ENCODE measurements around the gene NKX2-3.

The NKX2-3 gene

GRCh38 chr10:99569961-99570360 lies 37.2 kb downstream of the NKX2-3 start:
- TF ChIP-seq TCF12 (IDR thresholded peaks at IDR 0.05; ENCODE audit: low read depth), result no peak
- TF ChIP-seq FOXM1 (IDR thresholded peaks at IDR 0.05; ENCODE audit: borderline replicate concordance, low read depth), result no peak
- no peak for TF ChIP-seq CEBPB (IDR thresholded peaks at IDR 0.05)
- TF ChIP-seq EGR1 (IDR thresholded peaks at IDR 0.05), result no peak
- no peak for TF ChIP-seq CREB1 (IDR thresholded peaks at IDR 0.05; ENCODE audit: low read depth)
- no peak for TF ChIP-seq REST (IDR thresholded peaks at IDR 0.05; ENCODE audit: low read depth)
- TF ChIP-seq USF1 (IDR thresholded peaks at IDR 0.05), result no peak
- no peak for TF ChIP-seq MAX (IDR thresholded peaks at IDR 0.05)
- no peak for TF ChIP-seq YY1 (IDR thresholded peaks at IDR 0.05; ENCODE audit: low read depth)
- no peak for TF ChIP-seq EP300 (IDR thresholded peaks at IDR 0.05; ENCODE audit: borderline replicate concordance)
- no peak for TF ChIP-seq NFIC (IDR thresholded peaks at IDR 0.05)

GRCh38 chr10:99571816-99572215 lies 39.1 kb downstream of the NKX2-3 start:
- TF ChIP-seq TCF12 (IDR thresholded peaks at IDR 0.05; ENCODE audit: low read depth), result no peak
- TF ChIP-seq USF1 (IDR thresholded peaks at IDR 0.05), result no peak
- no peak for TF ChIP-seq FOXM1 (IDR thresholded peaks at IDR 0.05; ENCODE audit: borderline replicate concordance, low read depth)
- no peak for TF ChIP-seq MAX (IDR thresholded peaks at IDR 0.05)
- no peak for TF ChIP-seq NFIC (IDR thresholded peaks at IDR 0.05)
- TF ChIP-seq REST (IDR thresholded peaks at IDR 0.05; ENCODE audit: low read depth), result no peak
- TF ChIP-seq CREB1 (IDR thresholded peaks at IDR 0.05; ENCODE audit: low read depth), result no peak
- TF ChIP-seq TEAD4 (IDR thresholded peaks at IDR 0.05), result no peak
- TF ChIP-seq TAF1 (IDR thresholded peaks at IDR 0.05; ENCODE audit: low read depth), result no peak

GRCh38 chr10:99573790-99574189 lies 41.0 kb downstream of the NKX2-3 start:
- TF ChIP-seq CREB1 (IDR thresholded peaks at IDR 0.05; ENCODE audit: low read depth) (no peak), RAD21 (IDR thresholded peaks at IDR 0.05; ENCODE audit: low read depth) (no peak), EP300 (IDR thresholded peaks at IDR 0.05; ENCODE audit: borderline replicate concordance) (no peak), FOXM1 (IDR thresholded peaks at IDR 0.05; ENCODE audit: borderline replicate concordance, low read depth) (no peak), TEAD4 (IDR thresholded peaks at IDR 0.05) (no peak), EGR1 (IDR thresholded peaks at IDR 0.05) (no peak), MAX (IDR thresholded peaks at IDR 0.05) (no peak), REST (IDR thresholded peaks at IDR 0.05; ENCODE audit: low read depth) (no peak), USF1 (IDR thresholded peaks at IDR 0.05) (no peak), CEBPB (IDR thresholded peaks at IDR 0.05) (no peak), TCF12 (IDR thresholded peaks at IDR 0.05; ENCODE audit: low read depth) (no peak)

- no peak for TF ChIP-seq REST (IDR thresholded peaks at IDR 0.05; ENCODE audit: low read depth)
- no peak for TF ChIP-seq TEAD4 (IDR thresholded peaks at IDR 0.05)
- no peak for TF ChIP-seq EGR1 (IDR thresholded peaks at IDR 0.05)
- TF ChIP-seq NFIC (IDR thresholded peaks at IDR 0.05), result no peak
- no peak for TF ChIP-seq EP300 (IDR thresholded peaks at IDR 0.05; ENCODE audit: borderline replicate concordance)
- no peak for TF ChIP-seq TAF1 (IDR thresholded peaks at IDR 0.05; ENCODE audit: low read depth)
- no peak for TF ChIP-seq YY1 (IDR thresholded peaks at IDR 0.05; ENCODE audit: low read depth)
- TF ChIP-seq CEBPB (IDR thresholded peaks at IDR 0.05), result no peak
- no peak for TF ChIP-seq CREB1 (IDR thresholded peaks at IDR 0.05; ENCODE audit: low read depth)
- TF ChIP-seq USF1 (IDR thresholded peaks at IDR 0.05), result no peak
- no peak for TF ChIP-seq RAD21 (IDR thresholded peaks at IDR 0.05; ENCODE audit: low read depth)
- no peak for TF ChIP-seq ZBTB7A (IDR thresholded peaks at IDR 0.05; ENCODE audit: low read depth)
- no peak for TF ChIP-seq MAX (IDR thresholded peaks at IDR 0.05)
- no peak for TF ChIP-seq TCF12 (IDR thresholded peaks at IDR 0.05; ENCODE audit: low read depth)
- no peak for TF ChIP-seq FOXM1 (IDR thresholded peaks at IDR 0.05; ENCODE audit: borderline replicate concordance, low read depth)
Observed at GRCh38 chr10:99579971-99580370, 47.2 kb downstream of the NKX2-3 start.

Measured in Ishikawa (cell line).